Globus pallidus (tissue), 1 donor: ENCODE results near the gene TAB3.
"Not testable (repeated sequence)": the region's sequence is repeated elsewhere in the genome, so short reads cannot be mapped to it uniquely, and the experiment has no call there.

ENCODE experiments used
- DNase-seq: peaks from one replicate; pipeline ENCODE4 v3.0.0-alpha.2; 2015; ENCODE audit warnings: low spot score

TAB3 gene

DNA sequence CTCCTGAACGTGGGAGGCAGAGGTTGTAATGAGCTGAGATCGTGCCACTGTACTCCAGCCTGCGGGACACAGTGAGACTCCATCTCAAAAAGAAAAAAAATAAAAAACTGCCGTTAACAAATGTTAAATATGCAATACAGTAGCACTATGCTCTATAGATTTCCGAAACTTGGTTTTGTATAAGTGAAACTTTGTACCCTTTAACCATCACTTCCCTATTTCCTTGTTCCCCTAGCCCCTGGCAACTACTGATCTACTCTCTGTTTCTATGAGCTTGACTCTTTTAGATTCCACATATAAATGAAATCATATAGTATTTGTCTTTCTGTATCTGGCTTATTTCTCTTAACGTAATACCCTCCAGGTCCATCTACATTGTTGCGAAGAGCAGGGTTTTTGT, 74.1 kb downstream of the TAB3 start:
- no peak for DNase-seq

DNA sequence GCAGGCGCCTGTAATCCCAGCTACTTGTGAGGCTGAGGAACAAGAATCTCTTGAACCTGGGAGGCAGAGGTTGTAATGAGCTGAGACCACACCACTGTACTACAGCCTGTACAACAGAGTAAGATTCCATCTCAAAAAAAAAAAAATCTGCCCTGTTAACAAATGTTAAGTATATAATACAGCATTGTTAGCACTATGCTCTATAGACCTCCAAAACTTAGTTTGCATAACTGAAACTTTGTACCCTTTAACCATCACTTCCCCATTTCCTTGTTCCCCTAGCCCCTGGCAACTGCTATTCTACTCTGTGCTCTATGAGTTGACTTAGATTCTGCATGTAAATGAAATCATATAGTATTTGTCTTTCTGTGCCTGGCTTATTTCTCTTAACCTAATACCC, 76.7 kb downstream of the TAB3 start:
- no peak for DNase-seq

DNA sequence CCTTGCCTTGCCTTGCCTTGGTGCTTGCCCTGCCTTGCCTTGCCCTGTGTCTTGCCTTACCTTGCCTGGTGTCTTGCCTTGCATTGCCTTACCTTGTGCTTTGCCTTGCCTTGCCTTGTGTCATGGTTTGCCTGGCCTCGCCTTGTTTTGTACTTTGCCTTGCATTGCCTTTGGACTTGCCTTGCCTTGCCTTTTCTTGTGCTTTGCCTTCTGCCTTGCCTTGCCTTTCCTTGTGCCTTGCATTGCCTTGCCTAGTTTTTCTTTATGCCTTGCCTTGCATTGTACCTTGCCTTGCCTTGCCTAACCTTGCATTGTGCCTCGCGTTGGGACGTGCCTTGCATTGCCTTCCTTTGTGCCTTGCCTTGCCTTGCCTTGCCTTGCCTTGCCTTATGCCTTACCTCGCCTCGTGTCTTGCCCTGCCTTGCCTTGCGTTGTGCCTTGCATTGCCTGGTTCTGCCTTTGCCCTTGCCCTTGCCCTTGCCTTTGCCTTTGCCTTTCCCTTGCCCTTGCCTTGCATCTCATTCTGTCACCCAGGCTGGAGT, 82.8 kb downstream of the TAB3 start:
- DNase-seq, result no peak

DNA sequence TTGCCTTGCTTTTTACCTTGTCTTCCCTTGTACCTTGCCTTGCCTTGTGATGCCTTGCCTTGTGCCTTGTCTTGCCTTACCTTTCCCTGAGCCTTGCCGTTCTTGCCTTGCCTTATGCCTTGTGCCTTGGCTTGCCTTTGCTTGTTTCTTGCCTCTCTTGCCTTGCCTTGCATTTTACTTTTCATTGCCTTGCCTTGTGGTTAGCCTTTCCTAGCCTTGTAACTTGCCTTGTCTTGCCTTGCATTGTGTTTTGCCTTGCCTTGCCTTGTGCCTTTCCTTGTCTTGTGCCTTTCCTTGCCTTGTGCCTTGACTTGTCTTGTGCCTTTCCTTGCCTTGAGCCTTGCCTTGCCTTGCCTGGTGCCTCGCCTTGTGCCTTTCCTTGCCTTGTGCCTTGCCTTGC, 84.6 kb downstream of the TAB3 start:
- no peak for DNase-seq

DNA sequence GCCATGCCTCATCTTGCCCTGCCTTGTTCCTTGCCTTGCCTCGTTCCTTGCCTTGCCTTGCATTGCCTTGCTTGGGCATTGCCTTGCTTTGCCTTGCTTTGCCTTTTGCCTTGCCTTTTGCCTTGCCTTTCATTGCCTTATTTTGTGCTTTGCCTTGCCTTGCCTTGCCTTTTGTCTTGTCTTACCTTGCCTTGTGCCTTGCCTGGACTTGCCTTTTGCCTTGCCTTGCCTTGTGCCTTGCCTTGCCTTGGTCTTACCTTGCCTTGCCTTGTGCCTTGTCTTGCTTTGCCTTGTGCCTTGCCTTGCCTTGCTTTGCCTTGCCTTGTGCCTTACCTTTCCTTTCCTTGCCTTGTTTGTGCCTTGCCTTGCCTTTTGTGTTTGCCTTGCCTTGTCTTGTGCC, 88.2 kb downstream of the TAB3 start:
- no peak for DNase-seq

DNA sequence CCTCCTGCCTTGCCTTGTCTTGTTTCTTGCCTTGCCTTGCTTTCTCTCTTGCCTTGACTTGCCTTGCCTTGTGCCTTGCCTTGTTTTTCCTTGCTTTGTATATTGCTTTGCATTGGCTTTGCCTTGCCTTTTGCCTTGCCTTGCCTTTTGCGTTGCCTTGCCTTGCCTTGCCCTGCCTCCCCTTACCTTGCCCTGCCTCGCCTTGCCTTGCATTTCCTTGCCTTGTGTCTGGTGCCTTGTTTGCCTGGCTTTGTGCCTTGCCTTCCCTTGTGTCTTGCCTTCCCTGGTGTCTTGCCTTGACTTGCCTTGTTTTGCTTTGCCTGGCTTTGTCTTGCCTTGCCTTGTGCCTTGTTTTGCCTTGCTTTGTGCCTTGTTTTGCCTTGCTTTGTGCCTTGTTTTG, 89.7 kb downstream of the TAB3 start:
- DNase-seq, result no peak

DNA sequence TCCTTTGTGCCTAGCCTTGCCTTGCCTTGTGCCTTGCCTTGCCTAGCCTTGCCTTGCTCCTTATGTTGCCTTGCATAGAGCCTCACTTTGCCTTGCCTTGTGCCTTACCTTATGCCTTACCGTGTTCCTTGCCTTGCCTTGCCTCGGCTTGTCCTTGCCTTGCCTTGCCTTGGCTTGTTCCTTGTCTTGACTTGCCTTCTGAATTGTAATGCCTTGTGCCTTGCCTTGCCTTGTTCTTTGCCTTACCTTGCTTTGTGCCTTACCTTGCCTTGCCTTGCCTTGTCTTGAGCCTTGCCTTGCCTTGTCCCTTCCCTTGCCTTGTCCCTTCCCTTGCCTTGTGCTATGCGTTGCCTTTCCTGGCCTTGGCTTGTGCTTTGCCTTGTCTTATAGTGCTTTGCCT, 90.2 kb downstream of the TAB3 start:
- DNase-seq, result no peak

DNA sequence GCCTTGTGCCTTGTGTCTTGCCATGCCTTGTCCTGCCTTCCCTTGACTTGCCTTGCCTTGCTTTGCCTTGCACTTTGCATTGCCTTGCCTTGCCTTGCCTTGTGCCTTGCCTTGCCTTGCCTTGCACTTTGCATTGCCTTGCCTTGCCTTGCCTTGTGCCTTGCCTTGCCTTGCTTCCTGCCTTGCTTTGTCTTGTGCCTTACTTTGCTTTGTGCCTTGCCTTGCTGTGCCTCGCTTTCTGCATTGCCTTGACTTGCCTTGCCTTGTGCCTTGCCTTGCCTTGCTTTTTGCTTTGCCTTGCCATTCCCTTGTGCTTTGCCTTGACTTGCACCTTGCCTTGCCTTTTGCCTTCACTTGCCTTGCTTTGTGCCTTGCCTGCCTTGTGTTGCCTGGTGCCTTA, 91.8 kb downstream of the TAB3 start:
- not testable (repeated sequence) for DNase-seq

DNA sequence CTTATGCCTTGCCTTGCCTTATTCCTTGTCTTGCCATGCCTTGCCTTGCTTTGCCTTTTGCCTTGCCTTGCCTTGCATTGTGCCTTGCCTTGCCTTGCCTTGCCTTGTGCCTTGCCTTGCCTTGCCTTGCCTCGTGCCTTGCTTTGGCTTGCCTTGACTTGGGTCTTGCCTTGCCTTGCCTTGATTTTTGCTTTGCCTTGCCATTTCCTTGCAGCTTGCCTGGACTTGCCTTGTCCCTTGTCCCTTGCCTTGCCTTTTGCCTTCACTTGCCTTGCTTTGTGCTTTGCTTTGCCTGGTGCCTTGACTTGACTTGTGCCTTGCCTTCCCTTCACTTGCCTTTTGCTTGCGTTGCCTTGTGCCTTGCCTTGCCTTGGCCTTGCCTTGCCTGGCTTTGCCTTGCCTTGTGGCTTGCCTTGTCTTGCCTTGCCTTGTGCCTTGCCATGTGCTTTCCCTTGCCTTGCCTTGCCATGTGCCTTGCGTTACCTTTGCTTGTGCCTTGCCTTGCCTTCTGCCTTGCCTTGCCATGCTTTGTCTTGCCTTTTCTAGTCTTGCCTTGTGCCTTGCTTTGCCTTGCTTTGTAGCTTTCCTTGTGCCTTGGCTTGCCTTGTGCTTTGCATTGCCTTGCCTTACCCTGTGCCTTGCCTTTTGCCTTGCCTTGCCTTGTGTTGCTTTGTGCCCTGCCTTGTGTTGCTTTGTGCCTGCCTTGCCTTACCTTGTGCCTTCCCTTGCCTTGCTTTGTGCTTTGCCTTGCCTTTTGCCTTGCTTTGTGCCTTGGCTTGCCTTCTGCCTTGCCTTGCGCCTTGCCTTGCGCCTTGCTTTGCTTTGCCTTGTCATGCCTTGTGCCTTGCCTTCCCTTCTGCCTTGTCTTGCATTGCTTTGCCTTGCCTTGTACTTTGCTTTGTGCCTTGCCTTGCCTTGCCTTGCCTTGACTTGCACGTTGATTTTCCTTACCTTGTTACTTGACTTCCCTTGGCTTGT, 92.8 kb downstream of the TAB3 start:
- no peak for DNase-seq

DNA sequence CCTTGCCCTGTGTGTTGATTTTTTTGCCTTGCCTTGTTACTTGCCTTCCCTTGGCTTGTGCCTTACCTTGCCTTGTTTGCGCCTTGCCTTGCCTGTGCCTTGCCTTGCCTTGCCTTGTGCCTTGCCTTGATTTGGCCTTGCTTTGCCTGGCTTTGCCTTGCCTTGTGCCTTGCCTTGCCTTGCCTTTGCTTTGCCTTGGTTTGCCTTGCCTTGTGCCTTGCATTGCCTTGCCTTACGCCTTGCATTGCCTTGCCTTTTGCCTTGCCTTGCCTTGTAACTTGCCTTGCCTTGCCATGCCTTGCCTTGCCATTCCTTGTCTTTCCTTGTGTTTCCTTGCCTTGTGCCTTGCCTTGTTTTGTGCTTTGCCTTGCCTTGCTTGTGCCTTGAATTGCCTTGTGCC, 94.6 kb downstream of the TAB3 start:
- DNase-seq, result no peak

DNA sequence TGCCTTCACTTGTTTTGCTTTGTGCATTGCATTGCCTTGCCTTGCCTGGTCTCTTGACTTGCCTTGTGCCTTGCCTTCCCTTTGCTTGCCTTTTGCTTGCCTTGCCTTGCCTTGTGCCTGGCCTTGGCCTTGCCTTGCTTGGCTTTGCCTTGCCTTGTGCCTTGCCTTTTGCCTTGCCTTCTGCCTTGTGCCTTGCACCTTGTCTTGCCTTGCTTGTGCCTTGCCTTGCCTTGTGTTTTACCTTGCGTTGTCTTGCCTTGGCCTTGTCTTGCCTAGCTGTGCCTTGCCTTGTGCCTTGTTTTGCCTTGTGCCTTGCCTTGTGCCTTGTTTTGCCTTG, 95.3 kb downstream of the TAB3 start:
- no peak for DNase-seq

DNA sequence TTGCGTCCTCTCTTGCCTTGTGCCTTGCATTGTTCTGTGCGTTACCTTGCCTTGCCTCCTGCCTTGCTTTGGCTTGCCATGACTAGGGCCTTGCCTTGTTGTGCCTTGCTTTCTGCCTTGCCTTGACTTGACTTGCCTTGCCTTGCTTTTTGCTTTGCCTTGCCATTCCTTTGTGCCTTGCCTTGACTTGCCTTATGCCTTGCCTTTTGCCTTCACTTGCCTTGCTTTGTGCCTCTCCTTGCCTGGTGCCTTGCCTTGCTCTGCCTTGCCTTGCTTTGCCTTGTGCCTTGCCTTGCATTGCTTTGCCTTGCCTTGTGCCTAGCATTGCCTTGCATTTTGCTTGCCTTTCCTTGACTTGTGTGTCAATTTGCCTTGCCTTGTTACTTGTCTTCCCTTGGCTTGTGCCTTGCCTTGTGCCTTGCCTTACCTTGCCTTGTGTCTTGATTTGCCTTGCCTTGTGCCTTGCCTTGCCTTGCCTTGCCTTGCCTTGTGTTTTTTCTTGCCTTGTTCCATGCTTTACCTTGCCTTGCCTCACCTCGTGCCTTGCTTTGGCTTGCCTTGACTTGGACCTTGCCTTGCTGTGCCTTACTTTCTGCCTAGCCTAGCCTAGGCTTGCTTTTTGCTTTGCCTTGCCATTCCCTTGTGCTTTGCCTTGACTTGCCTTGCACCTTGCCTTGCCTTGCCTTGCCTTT, 95.8 kb downstream of the TAB3 start:
- DNase-seq, result no peak

DNA sequence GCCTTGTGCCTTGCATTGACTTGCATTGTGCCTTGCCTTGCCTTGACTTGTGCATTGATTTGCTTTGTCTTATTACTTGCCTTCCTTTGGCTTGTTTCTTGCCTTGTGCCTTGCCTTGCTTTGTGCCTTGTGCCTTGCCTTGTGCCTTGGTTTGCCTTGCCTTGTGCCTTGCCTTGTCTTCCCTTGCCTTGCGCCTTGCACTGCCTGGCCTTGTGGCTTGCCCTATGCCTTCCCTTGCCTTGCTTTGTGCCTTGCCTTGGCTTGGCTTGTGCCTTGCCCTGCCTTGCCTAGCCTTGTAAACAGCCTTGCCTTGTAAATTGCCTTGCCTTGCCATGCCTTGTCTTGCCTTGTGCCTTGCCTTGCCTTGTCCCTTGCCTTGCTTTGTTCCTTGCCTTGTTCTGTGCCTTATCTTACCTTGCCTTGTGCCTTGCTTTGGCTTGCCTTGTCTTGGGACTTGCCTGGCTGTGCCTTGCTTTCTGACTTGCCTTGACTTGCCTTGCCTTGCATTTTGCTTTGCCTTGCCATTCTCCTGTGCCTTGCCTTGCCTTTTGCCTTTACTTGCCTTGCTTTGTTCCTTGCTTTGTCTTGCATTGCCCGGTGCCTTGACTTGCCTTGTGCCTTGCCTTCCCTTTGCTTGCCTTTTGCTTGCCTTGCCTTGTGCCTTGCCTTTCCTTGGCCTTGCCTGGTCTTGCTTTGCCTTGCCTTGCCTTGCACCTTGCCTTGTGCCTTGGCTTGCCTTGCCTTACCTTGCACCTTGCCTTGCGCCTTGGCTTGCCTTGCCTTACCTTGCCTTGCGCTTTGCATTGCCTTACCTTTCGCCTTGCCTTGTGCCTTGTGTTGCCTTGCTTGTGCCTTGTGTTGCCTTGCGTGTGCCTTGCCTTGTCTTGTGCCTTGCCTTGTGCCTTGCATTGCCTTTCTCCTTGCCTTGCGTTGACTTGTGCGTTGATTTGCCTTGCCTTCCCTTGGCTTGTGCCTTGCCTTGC, 97.5 kb downstream of the TAB3 start:
- no peak for DNase-seq

DNA sequence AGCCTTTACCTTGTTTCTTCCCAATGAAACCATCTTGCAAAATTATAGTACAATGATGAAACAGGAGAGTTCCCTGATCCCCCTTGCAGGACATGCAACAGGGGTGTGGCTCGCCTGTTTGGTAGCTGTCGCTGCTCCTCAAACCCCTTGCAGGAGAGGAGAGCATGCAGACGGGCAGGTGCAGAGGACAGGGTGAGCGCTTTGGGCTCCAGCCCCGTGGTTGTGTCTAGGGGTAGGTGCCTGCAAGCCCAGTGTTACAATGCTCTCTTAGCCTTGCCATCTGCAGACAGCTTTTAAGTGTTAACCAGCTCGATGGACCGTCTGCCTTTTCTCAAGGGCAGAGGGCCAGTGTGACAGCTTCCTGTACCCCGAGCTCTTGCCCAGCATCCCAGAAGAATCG, 102.0 kb downstream of the TAB3 start:
- DNase-seq, result no peak

DNA sequence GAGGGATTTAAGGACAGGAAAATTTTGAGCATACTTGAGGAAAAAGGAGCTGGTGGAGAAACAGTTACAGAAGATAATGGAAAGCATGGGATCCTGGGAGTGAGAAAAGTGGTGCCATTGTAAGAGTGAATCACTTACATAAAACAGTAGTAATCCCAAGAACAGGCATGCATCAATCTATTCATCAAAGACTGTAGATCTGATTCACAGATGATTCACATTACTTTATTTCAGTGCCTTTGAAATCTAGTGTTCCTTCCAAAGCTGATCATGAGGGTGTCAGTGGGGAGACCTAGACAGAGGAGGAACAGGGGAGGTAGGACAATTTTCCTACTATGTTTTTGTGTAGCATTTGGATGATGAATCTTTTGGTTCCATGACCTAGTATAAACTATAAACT, 102.7 kb downstream of the TAB3 start:
- DNase-seq, result no peak

DNA sequence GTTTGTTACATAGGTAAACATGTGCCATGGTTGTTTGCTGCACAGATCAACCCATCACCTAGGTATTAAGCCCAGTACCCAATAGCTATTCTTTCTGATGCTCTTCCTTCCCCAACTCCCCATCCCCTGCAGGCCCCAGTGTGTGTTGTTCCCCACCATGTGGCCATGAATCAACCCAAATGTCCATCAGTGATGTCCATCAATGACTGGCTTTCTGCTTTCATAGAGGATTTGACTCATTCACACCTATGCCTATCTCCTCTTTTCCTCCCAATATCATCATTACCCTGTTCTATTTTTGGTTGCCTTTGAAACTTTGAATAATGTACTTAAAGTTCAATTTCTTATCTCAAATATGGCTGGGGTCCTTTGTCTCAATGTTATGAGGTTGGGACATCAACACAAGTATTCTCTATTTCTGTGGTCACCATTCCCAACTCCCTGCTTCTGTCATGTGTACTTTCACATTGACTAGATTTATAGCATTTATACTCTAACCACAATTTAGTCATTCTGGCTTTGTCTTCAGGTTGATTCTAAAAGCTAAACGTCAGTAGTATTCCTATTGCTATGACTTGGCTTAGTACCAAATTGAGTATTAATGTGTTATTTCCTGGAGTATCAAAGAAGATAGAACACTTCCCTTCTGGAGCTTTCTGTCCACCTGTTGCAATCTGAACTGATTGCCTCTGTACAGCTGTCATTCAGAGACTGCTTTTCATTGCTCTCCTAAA, 107.2 kb downstream of the TAB3 start:
- no peak for DNase-seq

DNA sequence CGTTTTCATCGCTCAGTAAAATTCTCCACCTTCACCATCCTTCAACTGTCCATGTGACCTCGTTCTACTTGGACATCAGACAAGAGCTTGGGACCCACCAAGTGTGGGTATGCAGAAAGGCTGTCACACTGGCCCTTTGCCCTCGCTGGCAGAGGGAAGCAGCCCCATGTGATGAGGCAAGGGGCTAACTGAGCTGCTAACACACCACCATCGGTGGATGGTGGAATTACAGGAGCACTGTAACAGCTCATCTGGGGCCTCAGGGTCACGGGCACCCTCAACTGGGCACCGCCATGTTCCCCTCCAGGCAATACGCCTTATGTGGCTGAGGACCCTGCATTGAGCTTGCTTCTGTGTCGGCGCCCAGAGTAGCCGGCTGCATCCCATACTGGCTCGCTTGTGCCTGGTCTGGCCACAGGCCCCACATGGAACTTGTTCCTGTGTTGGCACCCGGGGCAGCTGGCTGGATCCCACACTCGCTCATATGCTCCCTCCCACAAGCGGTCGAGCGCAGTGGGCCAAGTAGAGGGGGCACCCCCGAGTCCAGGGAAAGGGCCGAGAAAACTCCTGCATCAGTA, 109.5 kb downstream of the TAB3 start:
- no peak for DNase-seq

DNA sequence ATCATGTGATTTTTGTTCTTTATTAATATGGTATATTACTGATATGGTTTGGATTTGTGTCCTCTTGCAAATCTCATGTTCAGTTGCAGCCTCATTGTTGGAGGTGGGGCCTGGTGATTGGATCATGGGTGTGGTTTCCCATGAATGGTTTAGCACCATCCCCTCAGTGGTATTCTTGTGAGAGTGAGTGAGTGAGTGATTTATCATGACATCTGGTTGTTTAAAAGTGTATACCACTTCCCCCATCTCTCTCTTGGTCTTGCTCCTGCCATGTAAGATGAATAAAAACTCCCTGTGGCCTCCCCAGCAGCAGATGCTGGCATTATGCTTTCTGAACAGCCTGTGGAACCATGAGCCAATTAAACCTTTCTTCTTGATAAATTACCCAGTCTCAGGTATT, 111.5 kb downstream of the TAB3 start:
- no peak for DNase-seq
